ENCODE data around the gene TSR3.

The TSR3 gene

DNA sequence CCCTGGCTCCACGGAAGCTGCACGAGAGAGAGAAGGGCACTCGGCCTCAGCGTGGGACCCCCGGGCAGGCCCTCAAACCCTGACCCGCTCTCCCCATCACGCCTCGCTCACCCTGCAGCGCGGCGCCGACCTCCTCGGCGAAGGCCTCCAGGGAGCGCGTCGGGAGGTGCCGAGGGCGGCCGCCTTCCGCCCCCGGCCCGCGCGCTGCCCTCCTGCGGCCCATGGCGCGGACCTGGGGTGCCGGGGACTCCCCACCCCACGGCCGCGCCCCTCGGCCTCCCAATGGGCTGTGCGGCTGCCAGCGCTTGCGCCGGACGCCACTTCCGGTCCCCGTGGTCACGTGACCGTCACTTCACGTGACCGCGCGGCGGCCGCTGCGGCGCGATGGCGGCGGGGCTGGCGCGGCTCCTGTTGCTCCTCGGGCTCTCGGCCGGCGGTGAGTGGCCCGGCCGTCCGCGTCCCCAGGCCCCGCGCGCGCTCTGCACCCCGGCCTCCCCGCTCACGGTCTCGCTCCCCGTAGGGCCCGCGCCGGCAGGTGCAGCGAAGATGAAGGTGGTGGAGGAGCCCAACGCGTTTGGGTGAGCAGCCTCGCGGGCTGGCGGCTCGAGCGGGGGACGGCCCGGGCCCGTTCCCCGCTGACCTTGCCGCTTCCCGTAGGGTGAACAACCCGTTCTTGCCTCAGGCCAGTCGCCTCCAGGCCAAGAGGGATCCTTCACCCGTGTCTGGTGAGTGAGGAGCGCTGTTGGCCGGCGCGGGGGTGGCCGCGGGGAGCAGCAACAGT is at the start of gene TSR3, which contains the start of gene GNPTG:
Gene TSR3 (minus strand): TSS at position 297 of the 781 bp plus-strand sequence. CDS start 74 bp downstream, at position 223.
Gene GNPTG (plus strand): TSS at position 350 of the 781 bp plus-strand sequence. CDS start 35 bp downstream, at position 385.
- peak; percentile 97 for DNase-seq

DNA sequence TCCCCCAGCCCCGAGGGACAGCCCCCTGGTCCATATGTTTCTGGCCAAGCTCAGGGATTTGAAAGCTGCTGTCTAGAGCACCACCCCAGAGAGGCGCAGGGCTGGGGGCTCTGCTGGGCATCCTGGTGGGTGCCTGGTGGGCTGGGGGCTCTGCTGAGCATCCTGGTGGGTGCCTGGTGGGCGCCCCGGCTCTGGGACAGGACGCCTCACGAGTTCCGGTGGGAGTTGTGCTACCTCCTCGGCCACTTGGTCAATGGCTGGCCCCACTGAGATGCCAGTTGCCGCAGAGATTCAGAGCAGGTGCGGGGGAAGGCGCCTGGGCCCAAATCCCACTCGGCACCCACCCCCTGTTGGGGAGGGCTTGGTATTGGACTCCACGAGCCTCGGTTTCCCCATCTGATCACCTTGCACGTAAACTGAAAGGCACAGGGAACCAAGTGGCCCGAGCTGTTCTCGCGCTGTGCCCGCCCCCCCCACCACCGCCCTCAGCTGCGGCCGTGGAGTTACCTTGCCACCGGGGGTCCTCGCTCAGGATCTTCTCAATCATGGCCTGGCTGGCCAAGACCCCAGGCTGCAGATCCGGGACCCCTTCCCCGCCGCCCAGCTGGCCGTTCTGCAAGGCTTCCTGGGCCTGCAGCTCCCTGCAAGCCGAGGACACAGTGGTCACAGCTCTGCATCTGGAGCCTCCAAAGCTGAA is 49.5 kb upstream of the TSR3 start:
- no peak for DNase-seq

DNA sequence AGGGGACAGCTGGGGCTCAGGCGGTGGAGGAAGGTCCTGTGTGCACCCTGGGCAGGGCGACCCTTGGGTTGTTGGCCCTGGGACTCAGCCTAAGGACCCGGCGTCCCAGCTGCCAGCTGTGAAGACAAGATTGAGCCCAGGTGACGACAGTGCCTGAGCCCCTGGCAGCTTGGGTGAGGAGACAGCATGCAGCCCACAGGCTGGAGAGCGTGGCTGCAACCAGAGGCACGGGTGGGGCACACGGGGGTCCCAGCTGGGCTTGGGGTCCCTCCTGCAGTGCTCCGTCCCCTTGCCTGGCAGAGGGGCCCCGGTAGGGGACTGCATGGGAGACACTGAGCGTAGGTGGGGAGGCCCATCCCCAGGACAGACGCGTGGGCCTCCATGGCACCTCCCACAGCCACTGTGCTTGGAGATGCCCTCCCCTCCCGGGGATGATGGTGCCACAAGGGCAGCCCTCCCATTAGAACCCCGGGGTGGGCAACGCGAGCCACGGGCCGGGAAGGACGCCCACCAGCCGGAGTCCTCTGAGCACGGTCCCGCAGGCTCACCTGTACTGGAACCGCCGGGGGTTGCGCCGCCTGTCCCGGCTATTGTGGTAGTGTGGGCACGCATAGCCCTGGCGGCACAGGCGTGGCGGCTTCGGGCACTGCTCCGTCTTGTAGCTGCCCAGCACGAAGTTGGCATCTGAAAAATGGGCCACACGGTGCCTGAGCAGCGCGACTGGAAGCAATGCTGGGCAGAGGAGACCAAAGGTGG is 47.3 kb upstream of the TSR3 start:
- DNase-seq, result no peak

DNA sequence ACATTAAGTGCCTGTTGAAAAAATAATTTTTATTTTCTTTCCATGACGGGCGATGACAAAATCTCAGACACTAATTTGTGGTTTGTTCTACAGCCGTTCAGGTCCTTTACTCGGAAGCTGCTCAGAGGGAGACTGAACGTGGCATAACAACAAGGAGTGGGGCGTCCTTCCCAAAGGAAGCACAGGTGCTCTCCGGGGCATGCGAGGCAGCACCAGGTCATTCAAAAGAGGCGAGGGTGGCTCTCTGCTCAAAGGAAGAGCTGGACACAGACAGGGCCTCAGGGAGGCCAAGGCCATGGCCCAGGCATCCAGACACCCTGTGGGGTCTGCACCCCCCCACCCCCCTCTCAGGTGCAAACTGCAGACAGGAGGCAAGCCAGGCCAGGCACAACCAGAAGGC is 46.7 kb upstream of the TSR3 start:
- DNase-seq, result no peak

DNA sequence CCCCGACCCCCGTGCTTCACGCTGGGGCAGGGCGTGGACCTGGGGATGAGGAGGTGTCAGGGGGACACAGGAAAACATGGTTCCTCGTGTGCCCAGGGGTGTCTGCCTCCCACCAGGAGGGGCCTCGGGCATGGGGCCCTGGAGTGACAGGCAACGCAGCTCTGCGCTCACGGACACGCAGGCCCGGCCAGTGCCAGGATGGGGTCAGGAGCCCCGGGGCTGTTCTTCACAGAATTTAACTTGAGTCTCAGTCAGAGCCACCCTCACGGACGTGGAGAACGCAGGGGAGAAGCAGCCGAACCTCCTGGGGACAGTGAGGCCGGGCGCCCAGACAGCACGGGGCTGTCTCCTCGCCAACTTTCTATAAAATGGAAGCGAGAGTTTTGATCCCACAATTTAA is 46.1 kb upstream of the TSR3 start:
- DNase-seq, result no peak

DNA sequence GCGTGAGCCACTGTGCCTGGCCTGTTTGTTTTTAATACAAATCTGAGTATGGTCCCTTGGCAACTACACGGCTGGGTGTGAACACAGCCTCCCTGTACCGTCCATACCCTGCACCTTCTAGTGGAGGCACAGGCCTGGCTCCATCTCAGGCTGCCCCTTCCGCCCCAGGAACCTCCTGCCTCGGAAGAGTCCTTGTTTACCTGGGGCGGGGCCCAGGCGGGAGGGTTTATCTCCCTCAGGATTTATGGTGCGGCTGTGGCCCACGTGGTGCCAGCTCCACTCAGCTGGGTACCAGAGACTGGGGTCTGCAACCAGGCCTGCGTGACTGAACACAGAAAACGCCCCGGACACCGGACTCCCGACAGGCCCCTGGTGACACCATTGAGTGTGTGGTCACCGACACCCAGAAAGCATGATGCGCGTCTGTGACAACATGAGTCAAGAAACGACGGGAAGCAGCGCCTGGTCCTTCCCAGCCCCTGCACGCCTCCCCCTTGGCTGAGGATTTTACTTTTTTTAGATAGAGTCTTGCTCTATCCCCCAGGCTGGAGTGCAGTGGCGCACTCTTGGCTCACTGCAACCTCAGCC is 43.9 kb upstream of the TSR3 start:
- no peak for DNase-seq

DNA sequence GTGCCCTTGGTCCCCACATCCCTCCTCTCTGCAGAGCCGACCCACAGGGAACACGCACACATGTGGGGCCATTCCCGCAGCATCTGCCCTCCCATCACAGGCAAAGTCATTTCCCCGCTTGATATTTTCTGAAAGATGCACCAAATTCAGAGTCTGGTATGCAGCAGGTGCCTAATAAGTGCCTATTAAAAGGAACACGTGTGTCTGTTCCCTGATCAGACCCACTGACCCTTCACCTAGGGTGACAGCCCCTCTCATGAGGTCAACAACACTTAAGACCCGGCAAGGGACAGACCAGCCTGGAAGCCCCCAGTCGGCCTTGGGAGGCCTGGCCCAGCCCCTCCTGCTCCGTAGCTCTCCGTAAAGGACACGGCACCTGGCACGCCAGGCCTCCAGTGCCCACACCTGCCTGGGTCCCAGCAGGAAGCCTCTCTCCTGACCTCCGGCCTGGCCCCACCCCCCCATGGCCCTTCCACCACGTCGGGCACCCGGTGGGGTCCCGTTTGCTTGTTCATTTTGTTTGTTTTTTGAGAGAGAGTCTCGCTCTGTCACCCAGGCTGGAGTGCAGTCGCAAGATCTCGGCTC is 42.8 kb upstream of the TSR3 start:
- no peak for DNase-seq

DNA sequence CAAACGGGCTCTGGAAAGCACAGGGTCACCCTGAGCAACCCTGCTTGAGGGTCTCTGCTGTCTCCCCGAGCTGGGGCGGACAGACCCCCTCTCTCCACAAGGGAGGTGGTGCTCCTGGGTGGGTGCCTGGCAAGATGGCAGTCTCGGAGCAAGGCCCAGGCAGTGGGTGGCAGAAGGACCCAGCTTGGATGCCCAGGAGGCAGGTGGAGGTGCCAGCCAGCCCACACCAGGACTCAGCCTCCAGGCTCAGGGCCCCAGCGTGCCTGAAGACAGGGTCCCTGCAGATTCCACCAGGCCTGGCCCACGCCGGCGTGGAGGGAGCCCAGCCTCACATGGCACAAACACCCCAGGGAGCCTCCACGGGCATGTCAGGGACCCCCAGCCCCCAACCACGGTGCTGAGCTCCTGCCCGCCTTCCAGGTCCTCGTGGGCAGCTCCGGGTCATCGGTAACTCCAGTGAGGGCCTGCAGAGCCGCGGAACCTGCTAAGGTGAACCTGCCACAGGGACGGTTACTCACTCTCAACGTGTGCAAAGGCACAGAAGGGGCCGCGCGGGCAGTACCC is 42.0 kb upstream of the TSR3 start:
- DNase-seq, result no peak

DNA sequence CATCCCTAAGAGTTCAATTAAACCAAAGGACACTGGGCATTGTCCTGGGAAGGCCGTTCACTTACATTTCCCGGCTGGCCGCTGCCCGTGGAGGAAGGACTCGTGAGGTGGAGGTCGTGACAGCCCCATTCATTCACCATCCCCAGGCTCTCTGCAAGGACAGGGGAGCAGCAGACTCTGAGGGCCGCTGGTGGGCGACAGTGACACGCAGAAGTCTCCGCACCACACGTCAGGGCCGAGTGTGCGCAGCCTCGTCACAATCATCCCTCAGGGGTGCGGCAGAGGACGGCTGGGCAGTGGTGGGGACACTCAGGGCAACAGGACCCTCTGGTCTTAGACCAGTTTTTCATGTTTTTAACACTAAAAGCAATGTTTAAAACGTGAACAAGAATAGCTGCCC is 41.1 kb upstream of the TSR3 start:
- no peak for DNase-seq

DNA sequence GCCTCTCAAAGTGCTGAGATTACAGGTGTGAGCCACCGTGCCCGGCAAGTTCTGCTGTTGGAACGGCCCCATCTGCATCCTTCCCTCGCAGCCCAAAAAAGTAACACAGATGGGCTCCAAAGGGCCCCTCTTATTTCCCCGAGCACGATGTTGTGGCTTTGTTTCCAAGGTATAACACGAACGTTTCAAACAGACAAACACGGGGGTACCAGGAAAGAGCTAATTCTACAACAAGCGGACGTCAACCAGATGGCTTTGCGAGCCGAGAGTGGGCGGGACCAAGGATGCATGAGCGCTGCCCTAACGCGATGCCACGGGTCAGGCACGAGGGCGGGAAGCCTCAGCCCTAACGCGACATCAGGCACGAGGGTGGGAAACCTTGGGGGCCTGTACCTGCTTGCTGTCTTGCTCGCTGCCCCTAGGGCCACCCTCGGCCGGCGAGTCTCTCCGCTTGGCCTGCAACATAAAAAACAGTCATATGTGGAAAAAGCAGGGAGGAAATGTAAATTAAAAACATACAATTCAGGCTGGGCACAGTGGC is 38.6 kb upstream of the TSR3 start:
- no peak for DNase-seq

DNA sequence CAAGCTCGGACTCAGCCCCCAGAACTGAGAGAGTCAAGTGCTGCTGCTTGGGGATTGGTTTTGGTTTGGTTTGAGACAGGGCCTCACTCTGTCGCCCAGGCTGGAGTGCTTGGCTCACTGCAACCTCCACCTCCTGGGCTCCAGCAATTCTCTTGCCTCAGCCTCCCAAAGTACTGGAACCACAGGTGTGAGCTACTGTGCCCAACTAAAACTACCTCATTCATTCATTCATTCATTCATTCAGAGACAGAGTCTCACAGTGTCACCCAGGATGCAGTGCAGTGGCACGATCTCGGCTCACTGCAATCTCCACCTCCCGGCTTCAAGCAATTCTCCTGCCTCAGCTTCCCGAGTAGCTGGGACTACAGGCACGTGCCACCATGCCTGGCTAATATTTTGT is 38.1 kb upstream of the TSR3 start:
- DNase-seq, result no peak

DNA sequence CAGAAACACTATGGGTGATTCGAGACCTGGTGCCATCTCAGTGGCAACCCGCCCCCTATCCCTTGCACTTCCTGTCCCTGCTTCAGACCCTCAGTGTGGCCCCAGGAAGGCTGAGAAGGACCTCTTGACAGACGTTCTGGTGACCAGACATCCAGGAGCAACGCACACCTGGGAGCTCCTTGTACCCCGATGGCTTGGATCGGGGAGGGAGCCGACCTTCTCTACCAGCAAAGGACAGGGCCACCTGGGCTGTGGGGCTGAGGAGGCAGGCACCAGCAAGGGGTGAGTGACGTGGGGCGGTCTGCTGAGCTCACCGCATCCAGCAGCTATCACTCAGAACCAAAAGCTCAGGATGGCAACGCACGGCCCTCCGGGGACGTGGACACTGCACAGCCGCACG is 35.7 kb upstream of the TSR3 start:
- no peak for DNase-seq

DNA sequence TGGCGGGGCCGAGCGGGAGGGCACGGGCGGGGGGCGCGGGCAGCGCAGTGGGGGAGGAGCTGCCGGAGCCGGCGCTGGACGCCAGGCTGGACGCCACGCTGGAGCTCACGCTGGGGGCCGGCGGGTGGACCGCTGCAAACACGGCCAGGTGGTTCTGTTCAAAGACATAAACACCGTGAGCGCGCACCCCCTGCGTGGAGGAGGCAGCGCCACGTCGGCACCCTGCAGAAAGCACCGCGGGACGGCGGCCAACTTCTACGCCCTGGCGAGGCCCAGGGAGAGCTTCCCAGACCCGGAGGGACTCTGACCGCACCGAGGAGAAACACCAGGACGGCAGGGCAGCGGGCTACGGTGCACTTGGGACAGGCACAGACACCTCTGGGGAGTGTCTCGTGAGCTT is 33.6 kb upstream of the TSR3 start:
- no peak for DNase-seq

DNA sequence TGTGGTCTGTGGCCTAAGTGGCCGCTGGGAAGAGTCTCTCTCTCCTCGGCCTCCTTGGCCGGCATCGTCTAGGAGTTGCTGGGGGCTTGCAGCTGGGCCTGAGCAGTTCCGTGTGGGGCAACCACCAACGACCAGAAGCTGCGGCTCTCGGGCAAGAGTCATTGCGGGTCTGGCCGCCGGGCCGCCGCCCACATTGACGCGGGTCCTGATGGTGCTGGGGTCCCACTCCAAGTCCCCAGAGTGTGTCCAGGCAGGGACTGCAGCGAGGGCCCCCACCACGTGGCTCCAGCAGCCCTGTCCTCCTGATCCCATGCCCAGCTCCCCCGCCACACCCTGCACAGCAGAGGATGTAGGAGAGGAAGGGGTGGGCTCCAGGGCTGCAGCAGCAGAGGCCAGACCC is 31.9 kb upstream of the TSR3 start:
- DNase-seq, result no peak

DNA sequence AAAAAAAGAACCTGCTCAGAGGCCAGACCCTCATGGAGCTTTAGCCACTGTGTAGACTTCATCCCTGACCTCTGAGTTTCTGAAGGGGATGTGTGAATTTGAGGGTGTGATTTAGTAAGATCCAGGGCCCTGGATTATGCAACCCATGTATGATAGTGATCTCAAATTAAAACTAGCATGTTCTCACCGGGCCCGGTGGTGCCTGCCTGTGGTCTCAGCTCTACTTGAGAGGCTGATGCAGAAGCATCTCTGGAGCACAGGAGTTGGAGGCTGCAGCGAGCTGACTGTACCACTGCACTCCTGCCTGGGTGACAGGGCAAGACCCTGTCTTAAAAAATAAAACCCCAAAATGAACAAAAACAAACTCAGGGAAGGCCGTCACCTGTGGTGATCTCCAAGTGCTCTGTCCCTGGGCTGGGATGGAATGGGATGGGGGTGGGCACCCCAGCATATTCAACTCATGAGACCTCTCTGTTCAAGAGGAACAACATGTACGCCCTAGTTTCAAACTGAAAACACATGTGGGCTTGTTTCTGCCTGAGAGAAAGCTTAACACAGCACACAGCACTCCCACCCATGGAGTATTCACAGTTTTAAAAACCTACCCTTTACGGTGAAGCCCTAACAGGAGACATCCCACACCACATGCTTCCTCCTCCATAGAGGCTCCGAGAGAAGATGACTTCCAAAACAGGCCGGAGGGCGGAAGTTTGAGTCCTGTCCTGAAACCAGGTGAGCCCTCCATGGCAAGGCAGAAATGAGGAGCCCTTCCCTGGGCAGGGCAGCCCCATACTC is 30.1 kb upstream of the TSR3 start:
- DNase-seq, result no peak

DNA sequence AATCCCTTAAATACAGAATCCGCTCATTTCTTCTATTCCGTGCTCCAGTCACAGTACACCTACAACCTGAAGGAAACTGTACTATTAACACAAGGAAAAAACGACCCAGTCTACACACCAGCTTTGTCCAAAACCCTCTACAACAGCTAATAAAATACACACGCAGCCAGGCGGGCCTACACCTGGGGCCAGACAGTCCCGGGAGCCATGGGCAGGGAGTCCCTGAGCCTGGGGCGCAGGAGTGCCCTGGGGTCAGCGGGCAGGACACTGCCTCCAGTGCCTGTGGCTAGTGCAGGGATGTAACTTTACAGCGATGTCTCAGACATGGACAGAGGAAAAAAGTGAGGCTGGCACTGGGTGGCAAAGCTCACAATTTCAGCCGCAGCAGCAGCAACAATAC is 28.5 kb upstream of the TSR3 start:
- DNase-seq, result no peak

DNA sequence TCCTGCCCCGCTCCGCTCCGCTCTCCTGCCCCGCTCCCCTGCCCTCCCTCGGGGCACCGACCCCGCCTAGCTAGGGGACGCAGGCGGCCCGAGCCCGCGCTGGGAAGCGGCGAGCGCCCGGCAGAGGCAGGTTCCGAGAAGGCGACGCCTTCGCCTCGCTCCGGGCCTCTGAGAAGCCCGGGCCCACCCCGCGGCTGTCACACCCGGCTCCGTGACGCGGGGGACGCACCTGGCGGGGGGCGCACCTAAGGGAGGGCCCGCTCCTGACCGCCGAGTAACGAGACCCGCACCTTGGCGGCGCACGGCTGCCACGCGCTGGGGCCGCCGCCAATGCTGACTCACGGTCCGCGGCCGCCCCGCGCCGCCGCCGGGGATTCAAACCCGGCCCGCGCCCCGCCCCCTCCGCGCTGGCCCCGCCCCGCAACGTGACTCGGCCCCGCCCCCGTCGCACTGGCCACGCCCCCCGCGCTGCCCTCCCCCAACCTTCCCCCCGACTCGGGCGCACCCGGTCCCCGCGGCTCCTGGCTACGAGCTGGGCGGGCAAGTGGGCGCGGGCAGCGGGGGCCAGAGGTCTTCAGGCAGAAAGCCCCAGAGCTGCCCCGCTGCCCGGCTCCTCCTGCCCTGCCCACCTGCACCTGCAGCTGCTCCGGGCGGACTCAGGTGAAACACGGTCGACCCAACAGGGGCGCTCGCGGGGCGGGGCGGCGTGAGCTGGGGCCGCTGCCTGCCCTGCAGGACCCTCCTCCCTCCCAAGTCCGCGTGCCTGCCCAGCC is 27.8 kb upstream of the TSR3 start:
- DNase-seq, result peak; percentile 83

DNA sequence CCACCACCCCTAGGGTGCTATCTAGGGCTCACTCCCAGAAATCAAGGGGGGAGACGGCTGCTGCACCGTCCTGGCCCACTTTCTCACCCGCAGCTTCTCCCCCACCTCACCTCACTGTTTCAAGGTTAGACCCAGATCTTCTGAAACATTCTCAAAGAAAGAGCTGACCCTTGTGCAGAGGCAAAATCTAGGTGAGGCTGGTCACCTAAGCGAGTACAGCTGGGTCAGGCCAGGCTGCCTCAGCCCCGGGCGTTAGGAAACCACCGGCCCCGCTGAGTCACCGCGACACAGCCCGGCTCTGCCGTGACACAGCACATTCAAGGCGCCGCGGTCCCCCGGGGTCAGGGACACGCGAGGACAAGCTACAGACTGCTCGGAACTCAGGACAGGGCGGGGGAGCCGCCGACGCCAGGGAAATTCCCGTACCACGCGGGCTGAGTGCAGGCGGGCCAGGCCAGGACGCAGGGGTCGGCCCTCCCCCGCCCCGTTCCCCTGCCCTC is 27.2 kb upstream of the TSR3 start:
- DNase-seq, result peak; percentile 83

DNA sequence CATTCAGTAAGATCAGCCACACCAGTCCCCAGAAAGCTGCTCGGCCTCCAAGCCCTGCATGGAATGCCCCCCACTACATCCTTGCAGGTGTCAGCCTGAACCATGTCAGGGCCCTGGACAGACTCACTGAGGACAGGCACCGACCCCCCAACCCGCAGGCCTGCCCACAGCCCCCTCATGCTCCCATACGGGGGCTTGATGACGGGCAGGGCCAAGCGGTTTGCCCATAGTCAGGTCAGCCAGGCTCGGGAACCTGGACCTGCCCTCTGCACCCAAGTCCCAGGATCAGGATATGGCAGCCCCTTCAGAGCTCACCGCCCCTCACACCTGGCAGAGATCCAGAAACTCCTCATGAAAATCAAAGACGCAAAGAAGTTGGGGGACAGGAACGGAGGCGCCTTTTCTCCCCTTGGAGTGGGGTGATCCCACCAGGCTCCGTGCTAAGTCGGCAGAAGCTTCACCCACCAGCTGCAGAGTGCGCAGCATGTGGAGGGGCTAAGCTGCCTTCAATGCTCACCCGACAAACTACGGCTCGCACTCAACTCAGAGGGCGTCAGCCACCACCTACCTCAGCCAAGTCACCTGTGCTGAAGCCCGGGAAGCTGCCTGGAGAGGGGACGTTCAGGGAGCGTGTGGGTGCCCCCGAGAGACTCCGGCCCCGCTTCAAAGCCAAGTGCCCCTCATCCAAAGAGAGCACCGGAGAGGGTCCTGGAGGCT is 26.6 kb upstream of the TSR3 start:
- DNase-seq, result no peak
